Thymus (tissue), 11 donors: ENCODE results near the gene PDGFRB. TPM values are rescaled to one million over a fixed set of nuclear protein-coding genes. Genes with fewer than 3 reads are reported as not detected.

ENCODE experiments used
- DNase-seq, 9 donors: peaks; one replicate each; pipeline ENCODE4 v3.0.0-alpha.2; 2013; ENCODE audit warnings: low spot score in 9 of 9, low read depth in 6 of 9, missing footprints in 1 of 9
- H3K27ac ChIP-seq, 2 donors: one replicate each; pipeline ENCODE4 v1.5.1; 2013; ENCODE audit warnings: control low read depth in 1 of 2, low read depth in 1 of 2, low read length in 1 of 2, mild to moderate bottlenecking in 1 of 2, moderate library complexity in 1 of 2
- H3K27me3 ChIP-seq, 2 donors: one replicate each; pipeline ENCODE4 v1.5.1; 2013; ENCODE audit warnings: low read length in 1 of 2; ENCODE audit not compliant: control insufficient read depth in 2 of 2, insufficient read depth in 1 of 2
- H3K36me3 ChIP-seq, 2 donors: one replicate each; pipeline ENCODE4 v1.5.1; 2013; ENCODE audit warnings: low read length in 1 of 2, mild to moderate bottlenecking in 1 of 2, moderate library complexity in 1 of 2; ENCODE audit not compliant: control insufficient read depth in 2 of 2, insufficient read depth in 2 of 2
- H3K4me1 ChIP-seq, 2 donors: one replicate each; pipeline ENCODE4 v1.5.1; 2013; ENCODE audit warnings: low read length in 2 of 2; ENCODE audit not compliant: control insufficient read depth in 2 of 2, insufficient read depth in 2 of 2
- H3K4me3 ChIP-seq, 2 donors: one replicate each; pipeline ENCODE4 v1.5.1; 2013; ENCODE audit warnings: low read length in 2 of 2, control low read depth in 1 of 2, mild to moderate bottlenecking in 1 of 2
- H3K9me3 ChIP-seq, 2 donors: one replicate each; pipeline ENCODE4 v1.5.1; 2013; ENCODE audit warnings: low read length in 1 of 2, mild to moderate bottlenecking in 1 of 2; ENCODE audit not compliant: control insufficient read depth in 2 of 2, insufficient read depth in 1 of 2
- WGBS: extraction: QIAGEN DNeasy Blood & Tissue Kit; methylation state at CpG from one replicate; pipeline ENCODE4 v1.1.7; 2013; 5-methylcytosine and 5-hydroxymethylcytosine counted together
- polyA plus RNA-seq: library from polyadenylated mRNA; stranded (reverse); fragments of 200-250 nt; gene quantifications from one replicate; pipeline ENCODE4 v1.2.3, GENCODE V29; 2013
- total RNA-seq: library from RNA; stranded (reverse); fragments of 120-200 nt; gene quantifications from one replicate; pipeline ENCODE4 v1.2.4, GENCODE V29; 2013
- donor health status: healthy.

PDGFRB gene
- total and polyA plus RNA-seq, 2 donors, result 6.0 to 8.6 TPM

GRCh38 chr5:150066901-150067396 lies 88.7 kb downstream of the PDGFRB start:
- 93% methylated on average over 2 of the region's 2 CpGs for WGBS
- Histone ChIP-seq H3K4me1 (peaks cover 0 to 13% of the 10 kb centered on the region in 2 donors), H3K4me3 (no peak overlapping the region), H3K27me3 (no peaks in the 10 kb centered on the region), H3K27ac (no peak overlapping the region), H3K9me3 (no peaks in the 10 kb centered on the region), H3K36me3 (no peaks in the 10 kb centered on the region)
- no peak for DNase-seq

DNA sequence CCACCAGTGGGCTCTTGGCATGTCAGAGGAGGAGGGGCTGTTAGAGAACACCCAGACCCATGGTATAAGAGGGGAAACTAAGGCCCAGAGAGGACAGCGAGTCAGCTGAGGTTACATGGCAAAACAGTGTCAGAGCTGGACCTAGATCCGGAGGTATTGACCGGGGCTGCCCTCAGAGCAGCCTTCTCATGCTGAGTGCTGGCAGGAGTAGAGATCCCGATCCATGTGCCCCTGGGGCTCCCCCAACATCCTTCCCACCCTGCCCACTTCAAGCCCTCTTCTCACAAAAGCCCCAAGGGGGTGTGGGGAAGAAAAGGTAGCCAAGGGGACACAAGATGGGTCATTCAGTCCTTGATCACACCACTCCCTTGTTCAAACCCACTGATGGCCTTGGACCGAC lies 89.2 kb downstream of the PDGFRB start:
- Histone ChIP-seq H3K4me3 (no peak overlapping the region), H3K27ac (no peak overlapping the region), H3K4me1 (peaks cover 0 to 13% of the 10 kb centered on the region in 2 donors), H3K9me3 (no peaks in the 10 kb centered on the region), H3K36me3 (no peaks in the 10 kb centered on the region), H3K27me3 (no peaks in the 10 kb centered on the region)
- DNase-seq, result no peak
- 97% methylated on average over 5 of the region's 5 CpGs for WGBS

DNA sequence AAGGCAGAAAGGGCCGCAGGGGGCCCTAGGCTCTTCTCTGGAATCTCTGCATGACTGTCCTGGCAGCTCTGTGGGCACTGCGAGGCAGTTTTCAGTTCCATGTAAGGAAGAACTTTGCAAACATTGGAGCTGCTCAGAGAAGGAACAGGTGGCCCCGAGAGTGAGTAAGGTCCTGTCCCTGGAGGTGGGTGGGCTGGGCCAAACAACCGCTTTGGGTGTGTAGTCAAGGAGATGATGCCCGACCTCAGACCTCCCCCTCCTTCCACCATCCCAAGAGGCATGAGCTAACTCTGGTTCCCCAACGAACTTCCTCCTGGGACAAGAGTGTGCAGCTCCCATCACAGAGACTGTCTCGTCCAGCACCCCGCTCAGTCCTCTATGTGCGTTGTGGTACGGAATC lies 89.8 kb downstream of the PDGFRB start:
- no peak for DNase-seq
- Histone ChIP-seq H3K36me3 (no peaks in the 10 kb centered on the region), H3K4me3 (no peak overlapping the region), H3K9me3 (no peaks in the 10 kb centered on the region), H3K4me1 (peaks cover 0 to 13% of the 10 kb centered on the region in 2 donors), H3K27ac (no peak overlapping the region), H3K27me3 (no peaks in the 10 kb centered on the region)
- 82% methylated on average over 10 of the region's 10 CpGs for WGBS

- DNase-seq, result no peak
- Histone ChIP-seq H3K4me1 (peaks cover 0 to 13% of the 10 kb centered on the region in 2 donors), H3K27ac (no peak overlapping the region), H3K9me3 (no peaks in the 10 kb centered on the region), H3K27me3 (no peaks in the 10 kb centered on the region), H3K4me3 (no peak overlapping the region), H3K36me3 (no peaks in the 10 kb centered on the region)
- 90% methylated on average over 6 of the region's 6 CpGs for WGBS
Observed at GRCh38 chr5:150065346-150065745, 90.3 kb downstream of the PDGFRB start.

GRCh38 chr5:150064681-150065220 lies 90.9 kb downstream of the PDGFRB start:
- H3K36me3 ChIP-seq, result no peaks in the 10 kb centered on the region
- no peak for DNase-seq
- no peaks in the 10 kb centered on the region for H3K9me3 ChIP-seq
- no peak overlapping the region for H3K4me3 ChIP-seq
- 93% methylated on average over 7 of the region's 7 CpGs for WGBS
- H3K27me3 ChIP-seq, result no peaks in the 10 kb centered on the region
- peaks cover 0 to 13% of the 10 kb centered on the region in 2 donors for H3K4me1 ChIP-seq
- H3K27ac ChIP-seq, result no peak overlapping the region

Other genes starting within 250 kb of the PDGFRB start
- gene PDE6A, start 211.1 kb downstream of the PDGFRB start, total RNA-seq, result under 0.01 TPM
- gene PDE6A, start 211.1 kb downstream of the PDGFRB start, polyA plus RNA-seq, result 0.16 TPM
- 6.5 TPM for gene SLC26A2, start 195.1 kb downstream of the PDGFRB start, total RNA-seq
- 5.3 TPM for gene SLC26A2, start 195.1 kb downstream of the PDGFRB start, polyA plus RNA-seq
- 3.5 TPM for gene TIGD6, start 155.2 kb downstream of the PDGFRB start, total RNA-seq
- gene TIGD6, start 155.2 kb downstream of the PDGFRB start, polyA plus RNA-seq, result 4.1 TPM
- gene HMGXB3, start 155.1 kb downstream of the PDGFRB start, total RNA-seq, result 14.0 TPM
- gene HMGXB3, start 155.1 kb downstream of the PDGFRB start, polyA plus RNA-seq, result 27.0 TPM
- gene CSF1R, start 69.3 kb downstream of the PDGFRB start, total RNA-seq, result 7.6 TPM
- gene CSF1R, start 69.3 kb downstream of the PDGFRB start, polyA plus RNA-seq, result 7.3 TPM
- 0.85 TPM for gene CDX1, start 10.9 kb upstream of the PDGFRB start, total RNA-seq
- 1.3 TPM for gene CDX1, start 10.9 kb upstream of the PDGFRB start, polyA plus RNA-seq
- under 0.01 TPM for gene SLC6A7, start 34.2 kb upstream of the PDGFRB start, total RNA-seq
- gene SLC6A7, start 34.2 kb upstream of the PDGFRB start, polyA plus RNA-seq, result 0.07 TPM
- 0.09 TPM for gene CAMK2A, start 133.9 kb upstream of the PDGFRB start, total RNA-seq
- 0.39 TPM for gene CAMK2A, start 133.9 kb upstream of the PDGFRB start, polyA plus RNA-seq
- 0.76 TPM for gene ARSI, start 147.1 kb upstream of the PDGFRB start, total RNA-seq
- 0.59 TPM for gene ARSI, start 147.1 kb upstream of the PDGFRB start, polyA plus RNA-seq
- 18.2 TPM for gene TCOF1, start 201.9 kb upstream of the PDGFRB start, total RNA-seq
- gene TCOF1, start 201.9 kb upstream of the PDGFRB start, polyA plus RNA-seq, result 17.7 TPM